ENCODE results near the gene CRPPA.
"Not testable (repeated sequence)": the region's sequence is repeated elsewhere in the genome, so short reads cannot be mapped to it uniquely, and the experiment has no call there.

CRPPA gene

GRCh38 chr7:16399265-16399831 lies 22.0 kb downstream of the CRPPA start:
- DNase-seq (ENCODE audit: insufficient read length, low spot score) (no peak), FAIRE-seq (no peak)

GRCh38 chr7:16398146-16399017 lies 23.0 kb downstream of the CRPPA start:
- DNase-seq (ENCODE audit: insufficient read length, low spot score) (no peak), FAIRE-seq (no peak)

DNA sequence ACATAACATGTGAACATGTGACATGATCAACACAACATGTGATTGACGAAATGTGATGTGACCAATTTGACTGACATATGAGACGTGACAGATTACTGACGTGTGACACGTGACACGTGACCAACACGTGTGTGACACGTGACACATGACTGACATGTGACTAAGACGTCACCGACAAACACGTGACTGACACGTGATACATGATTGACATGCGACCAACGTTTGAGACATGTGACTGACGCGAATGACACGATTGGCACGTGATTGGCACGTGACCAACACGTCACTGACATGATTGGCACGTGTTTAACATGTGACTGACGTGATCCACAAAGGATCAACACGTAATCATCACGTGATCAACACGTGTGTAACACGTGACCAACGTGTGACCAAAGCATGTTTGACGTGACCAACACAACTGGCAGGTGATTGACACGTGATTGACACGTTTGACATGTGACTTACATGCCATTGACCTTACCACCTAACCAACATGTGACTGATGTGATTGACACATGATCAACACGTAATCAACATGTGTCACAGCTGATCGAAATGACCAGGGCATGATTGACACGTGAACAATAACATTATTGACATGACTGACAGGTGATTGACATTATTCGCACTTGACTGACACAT lies 23.7 kb downstream of the CRPPA start:
- no peak for DNase-seq (ENCODE audit: insufficient read length, low spot score)
- no peak for FAIRE-seq

DNA sequence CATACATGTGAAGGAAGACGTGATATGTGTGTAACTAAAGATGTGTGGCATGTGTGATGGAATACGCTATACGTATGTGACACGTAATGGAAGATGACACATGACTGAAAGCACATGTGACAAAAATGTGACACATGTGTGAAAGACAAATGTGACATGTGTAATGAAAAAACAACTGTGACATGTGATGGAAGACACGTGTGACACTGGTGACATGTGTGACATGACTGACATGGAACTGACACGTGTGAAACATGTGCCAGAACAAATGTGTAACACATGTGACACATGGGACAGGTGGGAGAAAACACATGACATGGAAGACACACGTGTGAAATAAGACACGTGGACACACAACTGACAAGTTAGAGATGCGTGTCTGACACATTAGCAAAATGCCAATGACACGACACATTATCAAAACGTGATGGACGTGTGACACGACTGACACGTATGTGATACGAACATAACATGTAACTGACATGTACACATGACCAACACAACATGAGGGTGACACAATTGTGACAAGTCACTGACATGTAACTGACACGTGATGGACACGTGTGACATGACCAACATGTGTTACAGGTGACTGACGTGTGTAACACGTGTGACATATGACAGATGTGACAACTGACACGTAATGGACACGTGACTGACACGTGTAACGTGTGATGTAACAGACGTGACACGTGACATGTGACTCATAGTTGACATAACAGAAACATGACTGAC lies 24.4 kb downstream of the CRPPA start:
- DNase-seq (ENCODE audit: insufficient read length, low spot score) (no peak), FAIRE-seq (no peak)

GRCh38 chr7:16395121-16395520 lies 26.2 kb downstream of the CRPPA start:
- FAIRE-seq: no peak
- DNase-seq (ENCODE audit: insufficient read length, low spot score): no peak

DNA sequence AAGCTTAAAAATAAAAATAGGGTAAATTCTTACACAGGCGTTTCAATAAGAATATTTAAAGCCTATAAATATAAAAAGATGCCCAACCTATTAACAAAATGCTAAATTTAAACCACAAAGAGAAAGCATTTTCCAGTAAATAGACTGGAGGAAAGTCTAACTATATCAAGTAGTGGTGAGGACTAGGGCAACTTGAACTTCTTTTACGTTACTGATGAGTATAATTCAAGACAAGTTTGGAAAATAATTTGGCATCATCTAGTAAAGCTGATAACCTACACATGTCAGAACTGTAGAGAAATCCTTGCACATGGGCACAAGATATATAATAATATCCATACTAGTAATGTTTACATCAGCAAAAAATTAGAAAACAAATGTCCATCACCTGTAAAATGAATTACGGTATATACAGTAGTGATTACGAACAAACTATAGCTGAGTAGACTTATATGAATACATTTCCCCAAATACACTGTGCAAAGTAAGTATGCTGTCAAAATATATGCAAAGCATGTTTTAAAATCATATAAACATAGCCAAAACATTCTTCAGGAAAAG lies 27.4 kb downstream of the CRPPA start:
- DNase-seq (ENCODE audit: insufficient read length, low spot score): no peak
- no peak for FAIRE-seq

GRCh38 chr7:16392990-16393523 lies 28.3 kb downstream of the CRPPA start:
- FAIRE-seq (no peak), DNase-seq (ENCODE audit: insufficient read length, low spot score) (no peak)

- FAIRE-seq; DNase-seq (ENCODE audit: insufficient read length, low spot score): not testable (repeated sequence)
Observed at GRCh38 chr7:16383786-16384185, 37.6 kb downstream of the CRPPA start.

DNA sequence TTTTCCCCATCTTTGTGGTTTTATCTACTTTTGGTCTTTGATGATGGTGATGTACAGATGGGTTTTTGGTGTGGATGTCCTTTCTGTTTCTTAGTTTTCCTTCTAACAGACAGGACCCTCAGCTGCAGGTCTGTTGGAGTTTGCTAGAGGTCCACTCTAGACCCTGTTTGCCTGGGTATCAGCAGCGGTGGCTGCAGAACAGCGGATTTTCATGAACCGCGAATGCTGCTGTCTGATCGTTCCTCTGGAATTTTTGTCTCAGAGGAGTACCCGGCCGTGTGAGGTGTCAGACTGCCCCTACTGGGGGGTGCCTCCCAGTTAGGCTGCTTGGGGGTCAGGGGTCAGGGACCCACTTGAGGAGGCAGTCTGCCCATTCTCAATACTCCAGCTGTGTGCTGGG lies 38.2 kb downstream of the CRPPA start:
- not testable (repeated sequence) for DNase-seq (ENCODE audit: insufficient read length, low spot score); FAIRE-seq
